Stimulated activated CD8-positive, alpha-beta memory T cell treated with anti-CD3 and anti-CD28 coated beads, Interleukin-7, amount 100 ng/mL, for 24 hours (primary cell): ENCODE results near the gene CFHR3.
"Not testable (repeated sequence)": the region's sequence is repeated elsewhere in the genome, so short reads cannot be mapped to it uniquely, and the experiment has no call there.

Experiments
- DNase-seq: peaks from one replicate; pipeline ENCODE4 v3.0.0-alpha.2; 2020; ENCODE audit warnings: low read depth

Gene CFHR3

GRCh38 chr1:196774603-196775002, at the start of gene CFHR3:
Gene CFHR3, plus strand, starts transcription at chr1:196774840. Its CDS starts 47 bp downstream, at chr1:196774887.
- DNase-seq, result no peak

- DNase-seq, result no peak
Observed at GRCh38 chr1:196732526-196732925, 42.1 kb upstream of the CFHR3 start.

GRCh38 chr1:196733091-196733970, 41.3 kb upstream of the CFHR3 start:
- no peak for DNase-seq

- DNase-seq, result no peak
Observed at GRCh38 chr1:196734006-196734405, 40.6 kb upstream of the CFHR3 start.

- no peak for DNase-seq
Observed at GRCh38 chr1:196734460-196734859, 40.2 kb upstream of the CFHR3 start.

GRCh38 chr1:196738730-196739129, 35.9 kb upstream of the CFHR3 start:
- no peak for DNase-seq

GRCh38 chr1:196743244-196743643, 31.4 kb upstream of the CFHR3 start:
- DNase-seq, result not testable (repeated sequence)

- not testable (repeated sequence) for DNase-seq
Observed at GRCh38 chr1:196765019-196765740, 9.5 kb upstream of the CFHR3 start.

- not testable (repeated sequence) for DNase-seq
Observed at GRCh38 chr1:196769823-196770222, 4.8 kb upstream of the CFHR3 start.

GRCh38 chr1:196773713-196774112, 927 bp upstream of the CFHR3 start:
- DNase-seq, result no peak

GRCh38 chr1:196774175-196774574, 465 bp upstream of the CFHR3 start:
- no peak for DNase-seq

- no peak for DNase-seq
Observed at GRCh38 chr1:196777603-196778002, 3.0 kb downstream of the CFHR3 start.

GRCh38 chr1:196779093-196779492, 4.5 kb downstream of the CFHR3 start:
- no peak for DNase-seq

- not testable (repeated sequence) for DNase-seq
Observed at GRCh38 chr1:196791252-196791651, 16.6 kb downstream of the CFHR3 start.

GRCh38 chr1:196794103-196794502, 19.5 kb downstream of the CFHR3 start:
- not testable (repeated sequence) for DNase-seq

GRCh38 chr1:196797891-196798290, 23.3 kb downstream of the CFHR3 start:
- no peak for DNase-seq

- DNase-seq, result not testable (repeated sequence)
Observed at GRCh38 chr1:196801920-196802319, 27.3 kb downstream of the CFHR3 start.

GRCh38 chr1:196808529-196809235, 34.0 kb downstream of the CFHR3 start:
- no peak for DNase-seq

- not testable (repeated sequence) for DNase-seq
Observed at GRCh38 chr1:196817442-196817841, 42.8 kb downstream of the CFHR3 start.

GRCh38 chr1:196819531-196819930, 44.9 kb downstream of the CFHR3 start, which contains the start of gene CFHR1:
Gene CFHR1, plus strand, starts transcription at chr1:196819731. Its CDS starts 114 bp downstream, at chr1:196819845.
- DNase-seq, result not testable (repeated sequence)

GRCh38 chr1:196827860-196828259, 53.2 kb downstream of the CFHR3 start:
- not testable (repeated sequence) for DNase-seq
